ENCODE measurements around the gene LRRC39. TPM values are rescaled to one million over a fixed set of nuclear protein-coding genes. Genes with fewer than 3 reads are reported as not detected.

Gene LRRC39
- total RNA-seq, 1 experiment from 2014 or later: 0.67 TPM

GRCh38 chr1:100109554-100110066 lies 68.4 kb downstream of the LRRC39 start:
- H3K27ac ChIP-seq (ENCODE audit: low read depth, low read length, poor library complexity, severe bottlenecking): no peak overlapping the region
- intact Hi-C loops (cut with micrococcal nuclease; ENCODE audit: unreplicated experiment): no loop called here
- no peaks in the 10 kb centered on the region for H3K27me3 ChIP-seq (replicated peaks; ENCODE audit: insufficient read depth, low read depth, low read length, poor library complexity)
- CTCF ChIA-PET: no interaction called here
- no TSS peak for BruUV-seq (replicated peaks)
- DNase-seq (ENCODE audit: low spot score): no peak
- no peaks in the 10 kb centered on the region for H3K9me3 ChIP-seq (ENCODE audit: low read depth, low read length, poor library complexity, severe bottlenecking)
- POLR2A ChIA-PET (ENCODE audit: low non-redundant PET): no interaction called here
- H3K4me1 ChIP-seq (ENCODE audit: insufficient read depth, low read length, poor library complexity, severe bottlenecking): no peaks in the 10 kb centered on the region
- H3K36me3 ChIP-seq (ENCODE audit: insufficient read depth, low read length, poor library complexity, severe bottlenecking): peaks cover 33% of the 10 kb centered on the region
- no peak for TF ChIP-seq CTCF (conservative IDR thresholded peaks at IDR 0.05; ENCODE audit: low read depth, low read length)
- no peak for TF ChIP-seq EZH2 (IDR thresholded peaks at IDR 0.05; ENCODE audit: borderline replicate concordance, low read depth, low read length, poor library complexity, severe bottlenecking)
- no peak overlapping the region for H3K4me3 ChIP-seq (ENCODE audit: low read depth, low read length, poor library complexity, severe bottlenecking)

GRCh38 chr1:100107696-100108095 lies 70.4 kb downstream of the LRRC39 start:
- ChIA-PET POLR2A (ENCODE audit: low non-redundant PET) (no interaction called here), CTCF (no interaction called here)
- H3K4me3 ChIP-seq (ENCODE audit: low read depth, low read length, poor library complexity, severe bottlenecking): no peak overlapping the region
- no peaks in the 10 kb centered on the region for H3K4me1 ChIP-seq (ENCODE audit: insufficient read depth, low read length, poor library complexity, severe bottlenecking)
- H3K36me3 ChIP-seq (ENCODE audit: insufficient read depth, low read length, poor library complexity, severe bottlenecking): peaks cover 52% of the 10 kb centered on the region
- H3K27ac ChIP-seq (ENCODE audit: low read depth, low read length, poor library complexity, severe bottlenecking): no peak overlapping the region
- intact Hi-C loops (cut with micrococcal nuclease; ENCODE audit: unreplicated experiment): no loop called here
- no peak for DNase-seq (ENCODE audit: low spot score)
- no peaks in the 10 kb centered on the region for H3K27me3 ChIP-seq (replicated peaks; ENCODE audit: insufficient read depth, low read depth, low read length, poor library complexity)
- BruUV-seq (replicated peaks): no TSS peak
- no peaks in the 10 kb centered on the region for H3K9me3 ChIP-seq (ENCODE audit: low read depth, low read length, poor library complexity, severe bottlenecking)
- no peak for TF ChIP-seq EZH2 (IDR thresholded peaks at IDR 0.05; ENCODE audit: borderline replicate concordance, low read depth, low read length, poor library complexity, severe bottlenecking)
- TF ChIP-seq CTCF (conservative IDR thresholded peaks at IDR 0.05; ENCODE audit: low read depth, low read length): no peak

GRCh38 chr1:100101564-100101963 lies 76.5 kb downstream of the LRRC39 start:
- Histone ChIP-seq H3K4me1 (ENCODE audit: insufficient read depth, low read length, poor library complexity, severe bottlenecking) (no peaks in the 10 kb centered on the region), H3K27ac (ENCODE audit: low read depth, low read length, poor library complexity, severe bottlenecking) (no peak overlapping the region), H3K36me3 (ENCODE audit: insufficient read depth, low read length, poor library complexity, severe bottlenecking) (peaks cover 63% of the 10 kb centered on the region), H3K9me3 (ENCODE audit: low read depth, low read length, poor library complexity, severe bottlenecking) (no peaks in the 10 kb centered on the region), H3K4me3 (ENCODE audit: low read depth, low read length, poor library complexity, severe bottlenecking) (no peak overlapping the region), H3K27me3 (replicated peaks; ENCODE audit: insufficient read depth, low read depth, low read length, poor library complexity) (no peaks in the 10 kb centered on the region)
- intact Hi-C loops (cut with micrococcal nuclease; ENCODE audit: unreplicated experiment): no loop called here
- ChIA-PET POLR2A (ENCODE audit: low non-redundant PET) (no interaction called here), CTCF (no interaction called here)
- no TSS peak for BruUV-seq (replicated peaks)
- DNase-seq (ENCODE audit: low spot score): no peak
- no peak for TF ChIP-seq EZH2 (IDR thresholded peaks at IDR 0.05; ENCODE audit: borderline replicate concordance, low read depth, low read length, poor library complexity, severe bottlenecking)
- no peak for TF ChIP-seq CTCF (conservative IDR thresholded peaks at IDR 0.05; ENCODE audit: low read depth, low read length)
